Astrocyte of the hippocampus (primary cell): ENCODE measurements around the gene GAS6.

Source experiments
- DNase-seq: peaks from one replicate; pipeline ENCODE4 v3.0.0; 2011; ENCODE audit warnings: low read depth, low spot score

The GAS6 gene

GRCh38 chr13:113887700-113888201, 23.9 kb upstream of the GAS6 start:
- DNase-seq = peak; percentile 66

GRCh38 chr13:113886561-113887112, 22.8 kb upstream of the GAS6 start:
- DNase-seq = no peak

GRCh38 chr13:113884821-113885220, 20.9 kb upstream of the GAS6 start:
- no peak for DNase-seq

GRCh38 chr13:113883921-113884804, 20.3 kb upstream of the GAS6 start:
- no peak for DNase-seq

- no peak for DNase-seq
These were observed 19.5 kb upstream of the GAS6 start for GRCh38 chr13:113883314-113883811.

- no peak for DNase-seq
These were observed 18.8 kb upstream of the GAS6 start for GRCh38 chr13:113882716-113883115.

- no peak for DNase-seq
These were observed 18.4 kb upstream of the GAS6 start for GRCh38 chr13:113882267-113882630.

GRCh38 chr13:113881614-113882266, 17.9 kb upstream of the GAS6 start:
- peak; percentile 72 for DNase-seq

- no peak for DNase-seq
These were observed 17.1 kb upstream of the GAS6 start for GRCh38 chr13:113880651-113881611.

- DNase-seq = no peak
These were observed 15.9 kb upstream of the GAS6 start for GRCh38 chr13:113879494-113880360.

- no peak for DNase-seq
These were observed 15.1 kb upstream of the GAS6 start for GRCh38 chr13:113879017-113879416.

GRCh38 chr13:113877149-113877990, 13.5 kb upstream of the GAS6 start:
- no peak for DNase-seq

GRCh38 chr13:113876346-113877148, 12.7 kb upstream of the GAS6 start:
- no peak for DNase-seq

GRCh38 chr13:113875837-113876281, 12.0 kb upstream of the GAS6 start:
- no peak for DNase-seq

- DNase-seq = no peak
These were observed 11.5 kb upstream of the GAS6 start for GRCh38 chr13:113875429-113875815.

- no peak for DNase-seq
These were observed 10.9 kb upstream of the GAS6 start for GRCh38 chr13:113874579-113875428.

- DNase-seq = no peak
These were observed 10.3 kb upstream of the GAS6 start for GRCh38 chr13:113874177-113874576.
